ENCODE data around the gene MACROH2A2.
A peak's percentile ranks its signal among the peaks of the same experiment; 100 is the strongest.

MACROH2A2 gene

DNA sequence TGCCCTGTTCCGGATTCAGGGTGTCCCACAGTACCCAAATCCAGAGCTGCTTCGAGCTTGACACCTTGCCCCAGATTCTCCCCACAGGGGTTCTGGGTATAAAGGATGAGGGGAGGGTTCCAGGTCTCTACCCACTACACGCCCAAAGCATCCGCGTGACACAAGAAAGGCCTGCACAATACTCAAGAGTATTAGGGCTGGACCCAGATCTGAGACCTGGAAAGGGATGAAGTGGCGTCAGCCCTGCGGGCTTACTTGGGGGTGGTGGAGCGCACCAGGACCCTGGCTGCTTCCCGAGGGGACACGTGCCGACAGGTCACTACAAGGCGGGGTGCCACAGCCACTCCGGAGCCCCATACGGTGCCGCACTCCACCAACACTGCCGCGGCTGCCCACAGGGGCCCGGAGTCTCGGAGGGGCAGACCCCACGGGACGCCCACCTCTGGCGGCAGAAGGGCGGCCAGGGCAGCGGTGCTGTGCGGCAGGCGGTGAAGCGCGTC, 92.6 kb downstream of the MACROH2A2 start:
- no peak for DNase-seq (ENCODE audit: extremely low read depth, low read depth)
- TF ChIP-seq, protein P1, sequence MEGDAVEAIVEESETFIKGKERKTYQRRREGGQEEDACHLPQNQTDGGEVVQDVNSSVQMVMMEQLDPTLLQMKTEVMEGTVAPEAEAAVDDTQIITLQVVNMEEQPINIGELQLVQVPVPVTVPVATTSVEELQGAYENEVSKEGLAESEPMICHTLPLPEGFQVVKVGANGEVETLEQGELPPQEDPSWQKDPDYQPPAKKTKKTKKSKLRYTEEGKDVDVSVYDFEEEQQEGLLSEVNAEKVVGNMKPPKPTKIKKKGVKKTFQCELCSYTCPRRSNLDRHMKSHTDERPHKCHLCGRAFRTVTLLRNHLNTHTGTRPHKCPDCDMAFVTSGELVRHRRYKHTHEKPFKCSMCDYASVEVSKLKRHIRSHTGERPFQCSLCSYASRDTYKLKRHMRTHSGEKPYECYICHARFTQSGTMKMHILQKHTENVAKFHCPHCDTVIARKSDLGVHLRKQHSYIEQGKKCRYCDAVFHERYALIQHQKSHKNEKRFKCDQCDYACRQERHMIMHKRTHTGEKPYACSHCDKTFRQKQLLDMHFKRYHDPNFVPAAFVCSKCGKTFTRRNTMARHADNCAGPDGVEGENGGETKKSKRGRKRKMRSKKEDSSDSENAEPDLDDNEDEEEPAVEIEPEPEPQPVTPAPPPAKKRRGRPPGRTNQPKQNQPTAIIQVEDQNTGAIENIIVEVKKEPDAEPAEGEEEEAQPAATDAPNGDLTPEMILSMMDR (IDR thresholded peaks at IDR 0.05; ENCODE audit: low read depth, low read length): no peak

DNA sequence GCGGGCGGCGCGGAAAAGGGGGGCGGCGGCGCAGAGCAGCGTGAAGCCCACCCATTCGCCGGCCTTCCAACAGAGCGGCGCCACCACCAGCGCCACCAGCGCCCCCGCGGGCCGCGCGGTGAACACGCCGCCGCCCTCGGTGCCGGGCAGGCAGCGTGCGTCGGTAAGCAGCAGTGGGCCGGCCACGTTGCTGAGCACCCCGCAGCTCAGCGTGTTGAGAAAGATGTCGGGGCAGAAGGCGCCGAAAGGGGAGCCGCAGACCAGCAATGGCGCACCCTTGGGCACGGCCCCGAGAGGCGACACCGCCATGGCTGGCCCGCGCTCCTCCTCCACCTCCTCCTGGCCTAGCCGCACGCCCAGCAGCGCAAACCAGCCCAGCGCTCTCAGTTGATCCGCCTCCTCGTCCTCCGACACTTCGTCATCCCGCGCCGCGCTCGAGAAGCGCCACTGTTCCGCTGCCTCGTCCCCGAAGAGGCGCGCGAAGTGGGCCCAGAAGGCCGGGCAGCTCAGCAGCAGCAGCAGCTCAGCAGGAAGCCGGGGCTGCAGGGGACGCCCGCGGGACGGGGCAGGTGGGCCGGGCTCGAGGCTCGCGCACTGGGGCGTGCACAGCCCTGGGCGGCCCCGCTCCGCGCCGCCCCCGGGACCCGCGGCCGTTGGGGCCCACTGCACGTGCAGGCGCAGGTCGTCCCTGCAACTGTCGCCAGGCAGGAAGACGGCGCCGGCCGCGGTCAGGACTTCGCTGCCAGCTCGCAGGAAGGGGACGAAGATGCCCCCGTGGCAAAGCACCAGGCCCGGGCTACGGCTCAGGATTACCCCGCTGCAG, 93.2 kb downstream of the MACROH2A2 start:
- TF ChIP-seq, protein P1 (IDR thresholded peaks at IDR 0.05; ENCODE audit: low read depth, low read length): no peak; the same call in none of the 2 replicates

DNA sequence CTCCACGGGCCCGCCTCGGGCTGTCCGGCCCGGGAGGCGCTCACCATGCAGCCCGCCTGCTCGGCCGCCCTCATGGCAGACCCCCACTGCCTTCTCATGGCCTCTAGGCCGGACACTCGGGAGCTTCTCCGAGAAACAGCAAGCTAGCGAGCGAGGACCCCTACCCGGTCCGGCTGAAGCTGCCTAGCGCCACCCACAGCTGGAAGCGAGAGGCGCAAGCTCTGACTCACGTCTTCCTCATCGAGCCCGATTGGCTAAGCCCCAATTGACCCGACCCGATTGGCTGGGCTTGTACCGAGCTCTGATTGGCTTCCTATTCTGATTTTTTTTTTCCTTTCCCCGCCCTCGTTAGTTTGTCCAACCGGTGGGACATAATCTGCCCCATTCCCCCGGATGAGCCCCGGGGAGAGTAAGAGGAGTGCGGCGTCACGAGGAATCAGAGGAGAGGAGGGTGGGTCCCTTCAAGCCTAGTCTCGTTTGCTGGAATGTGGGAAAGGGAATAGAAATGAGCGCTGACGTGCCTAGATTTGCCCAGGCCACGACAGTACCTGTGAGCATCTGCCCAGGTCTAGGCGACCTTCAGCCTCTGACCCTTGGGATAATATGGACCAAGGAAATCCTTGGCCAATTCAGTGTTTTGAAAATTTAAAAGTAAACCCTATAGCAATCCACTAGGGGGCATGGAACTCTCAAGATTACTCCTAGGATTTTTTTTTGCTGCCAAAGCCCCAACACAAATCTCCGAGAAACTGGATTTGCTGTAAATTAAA, 94.0 kb downstream of the MACROH2A2 start, which contains the start of gene TYSND1:
TSS of gene TYSND1 (minus strand) at position 212 of the 770 bp plus-strand sequence. CDS start at position 98, 114 bp downstream.
- TF ChIP-seq, protein P1 (IDR thresholded peaks at IDR 0.05; ENCODE audit: low read depth, low read length): peak; percentile 87
- DNase-seq (ENCODE audit: extremely low read depth, low read depth): peak; percentile 95

More for the DNA sequence above, 93.2 kb downstream of the MACROH2A2 start:
- DNase-seq (ENCODE audit: extremely low read depth, low read depth): no peak

DNA sequence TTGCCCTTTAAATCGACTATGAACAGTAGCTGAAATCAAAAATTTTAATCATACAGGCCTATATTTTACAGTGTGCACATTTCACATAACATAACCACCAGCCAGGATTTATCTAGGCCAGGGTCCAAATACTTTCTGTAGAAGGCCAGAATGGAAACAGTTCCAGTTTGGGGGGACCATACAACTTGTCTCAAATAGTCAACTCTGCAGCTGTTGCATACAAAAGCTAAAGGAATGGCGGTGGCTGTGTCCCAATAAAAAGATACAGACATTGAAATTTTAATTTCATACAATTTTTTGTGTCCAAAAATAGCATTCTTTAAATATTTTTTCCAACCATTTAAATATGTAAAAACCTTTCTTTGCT, 94.6 kb downstream of the MACROH2A2 start:
- TF ChIP-seq, protein P1 (IDR thresholded peaks at IDR 0.05; ENCODE audit: low read depth, low read length): no peak
- no peak for DNase-seq (ENCODE audit: extremely low read depth, low read depth)

DNA sequence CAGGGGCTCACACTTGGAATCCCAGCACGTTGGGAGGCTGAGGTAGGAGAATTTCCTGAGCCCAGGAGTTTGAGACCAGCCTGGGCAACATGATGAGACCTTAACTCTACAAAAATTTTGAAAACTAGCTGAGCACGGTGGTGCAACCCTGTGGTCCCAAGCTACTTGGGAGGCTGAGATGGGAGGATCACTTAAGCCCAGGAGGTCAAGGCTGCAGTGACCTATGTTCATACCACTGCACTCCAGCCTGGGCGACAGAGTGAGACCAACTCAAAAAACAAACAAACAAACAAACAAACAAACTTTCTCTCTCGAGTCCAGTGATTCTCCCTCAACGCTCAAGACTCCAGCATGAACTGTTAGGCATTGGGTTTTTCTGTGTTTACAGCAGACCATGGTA, 95.9 kb downstream of the MACROH2A2 start:
- no peak for DNase-seq (ENCODE audit: extremely low read depth, low read depth)
- TF ChIP-seq, protein P1 (IDR thresholded peaks at IDR 0.05; ENCODE audit: low read depth, low read length): no peak

DNA sequence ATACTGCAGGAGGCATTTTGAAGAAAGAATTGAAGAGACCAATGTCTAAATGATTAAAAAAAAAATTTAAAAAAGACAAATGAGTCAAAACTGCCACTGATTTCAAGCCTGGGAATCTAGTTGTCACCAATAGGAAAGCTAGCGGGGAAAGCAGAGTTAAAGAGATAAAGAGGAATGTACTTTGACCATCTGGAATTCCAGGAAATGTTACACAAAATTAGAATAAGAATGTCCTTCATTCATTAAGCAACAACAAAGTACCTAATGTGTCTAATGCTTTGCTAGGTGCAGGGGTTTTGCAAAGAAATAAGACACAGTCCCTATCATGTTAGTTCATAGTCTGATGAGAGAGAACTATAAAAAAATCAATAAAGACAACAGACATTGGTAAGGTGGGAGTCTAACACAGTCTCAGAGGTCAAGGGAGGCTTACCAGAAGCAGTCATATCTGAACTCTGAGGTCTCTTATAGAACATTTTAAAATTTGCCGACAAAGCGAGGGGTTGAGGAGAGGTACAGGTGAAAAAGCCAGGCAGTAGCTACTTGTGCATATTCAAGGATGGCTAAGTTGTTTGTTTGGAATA, 102.7 kb downstream of the MACROH2A2 start:
- TF ChIP-seq, protein P1 (IDR thresholded peaks at IDR 0.05; ENCODE audit: low read depth, low read length): no peak
- DNase-seq (ENCODE audit: extremely low read depth, low read depth): no peak
